Measurements from ENCODE around the gene CYB5R3. TPM values are rescaled to one million over a fixed set of nuclear protein-coding genes. Genes with fewer than 3 reads are reported as not detected.
A peak's percentile ranks its signal among the peaks of the same experiment; 100 is the strongest.

CYB5R3 gene
- total RNA-seq, 4 donors from 2014 or later = 134 to 200 (median 176) TPM

GRCh38 chr22:42602470-42602869 is 46.7 kb downstream of the CYB5R3 start:
- peaks cover 0 to 67% (median 32%) of the 10 kb centered on the region in 3 donors for H3K36me3 ChIP-seq
- H3K4me1 ChIP-seq = peaks cover 0 to 34% (median 10%) of the 10 kb centered on the region in 4 donors
- no peak for DNase-seq (ENCODE audit: low spot score in 2 of 2)
- no peaks in the 10 kb centered on the region for H3K9me3 ChIP-seq
- no peak overlapping the region for H3K27ac ChIP-seq
- TF ChIP-seq CTCF (IDR thresholded peaks at IDR 0.05) (no peak), EP300 (IDR thresholded peaks at IDR 0.05) (no peak), POLR2A (IDR thresholded peaks at IDR 0.05) (no peak)
- H3K27me3 ChIP-seq = no peaks in the 10 kb centered on the region
- 81 to 84% methylated on average over 2 of the region's 2 CpGs for WGBS, 2 donors
- H3K4me3 ChIP-seq = no peak overlapping the region

- 93% methylated on average over 6 of the region's 6 CpGs for WGBS, 2 donors
- no peak for DNase-seq (ENCODE audit: low spot score in 2 of 2)
- H3K4me1 ChIP-seq = peaks cover 0 to 38% (median 10%) of the 10 kb centered on the region in 4 donors
- no peaks in the 10 kb centered on the region for H3K27me3 ChIP-seq
- peaks cover 0 to 69% (median 32%) of the 10 kb centered on the region in 3 donors for H3K36me3 ChIP-seq
- no peak overlapping the region for H3K27ac ChIP-seq
- no peak for TF ChIP-seq CTCF (IDR thresholded peaks at IDR 0.05)
- TF ChIP-seq POLR2A (IDR thresholded peaks at IDR 0.05) = no peak
- TF ChIP-seq EP300 (IDR thresholded peaks at IDR 0.05) = no peak
- no peaks in the 10 kb centered on the region for H3K9me3 ChIP-seq
- H3K4me3 ChIP-seq = no peak overlapping the region
These were observed 47.2 kb downstream of the CYB5R3 start for GRCh38 chr22:42601879-42602465.

GRCh38 chr22:42596863-42597530 is 52.2 kb downstream of the CYB5R3 start:
- no peak for DNase-seq (ENCODE audit: low spot score in 2 of 2)
- Histone ChIP-seq H3K9me3 (no peaks in the 10 kb centered on the region), H3K27me3 (no peaks in the 10 kb centered on the region), H3K27ac (peak overlapping the region in 1 of 4 donors; percentile 36), H3K36me3 (peaks cover 0 to 100% (median 34%) of the 10 kb centered on the region in 3 donors), H3K4me1 (peaks cover 0 to 28% (median 0%) of the 10 kb centered on the region in 4 donors), H3K4me3 (no peak overlapping the region)
- TF ChIP-seq CTCF (IDR thresholded peaks at IDR 0.05) = no peak
- TF ChIP-seq POLR2A (IDR thresholded peaks at IDR 0.05) = no peak
- TF ChIP-seq EP300 (IDR thresholded peaks at IDR 0.05) = no peak
- WGBS, 2 donors = 76 to 83% methylated on average over 10 to 11 of the region's 11 CpGs

- H3K27ac ChIP-seq = peak overlapping the region in 1 of 4 donors; percentile 36
- H3K36me3 ChIP-seq = peaks cover 0 to 100% (median 39%) of the 10 kb centered on the region in 3 donors
- no peak overlapping the region for H3K4me3 ChIP-seq
- no peaks in the 10 kb centered on the region for H3K27me3 ChIP-seq
- 49 to 54% methylated on average over 5 of the region's 5 CpGs for WGBS, 2 donors
- DNase-seq (ENCODE audit: low spot score in 2 of 2) = no peak
- peaks cover 0 to 28% (median 0%) of the 10 kb centered on the region in 4 donors for H3K4me1 ChIP-seq
- no peaks in the 10 kb centered on the region for H3K9me3 ChIP-seq
- TF ChIP-seq POLR2A (IDR thresholded peaks at IDR 0.05) = no peak
- TF ChIP-seq EP300 (IDR thresholded peaks at IDR 0.05) = no peak
- TF ChIP-seq CTCF (IDR thresholded peaks at IDR 0.05) = no peak
These were observed 52.9 kb downstream of the CYB5R3 start for GRCh38 chr22:42596336-42596735.

GRCh38 chr22:42595434-42595833 is 53.8 kb downstream of the CYB5R3 start:
- peaks cover 0 to 100% (median 40%) of the 10 kb centered on the region in 3 donors for H3K36me3 ChIP-seq
- 68 to 78% methylated on average over 3 of the region's 3 CpGs for WGBS, 2 donors
- TF ChIP-seq POLR2A (IDR thresholded peaks at IDR 0.05) (no peak), EP300 (IDR thresholded peaks at IDR 0.05) (no peak), CTCF (IDR thresholded peaks at IDR 0.05) (no peak)
- no peak for DNase-seq (ENCODE audit: low spot score in 2 of 2)
- H3K27ac ChIP-seq = no peak overlapping the region
- no peak overlapping the region for H3K4me3 ChIP-seq
- peaks cover 0 to 28% (median 0%) of the 10 kb centered on the region in 4 donors for H3K4me1 ChIP-seq
- no peaks in the 10 kb centered on the region for H3K9me3 ChIP-seq
- H3K27me3 ChIP-seq = no peaks in the 10 kb centered on the region
